Lower leg skin (tissue), 4 donors: Measurements from ENCODE around the gene ESYT2. TPM values are rescaled to one million over a fixed set of nuclear protein-coding genes. Genes with fewer than 3 reads are reported as not detected.
A peak's percentile ranks its signal among the peaks of the same experiment; 100 is the strongest.

Source experiments
- DNase-seq, 2 donors: peaks; one replicate each; pipeline ENCODE4 v3.0.0-alpha.2; 2019; ENCODE audit warnings: low spot score in 2 of 2
- H3K4me3 ChIP-seq: fragments of 200-600 bp; sonication (generic); 2 replicates; pipeline ENCODE4 v1.5.1; 2017; ENCODE audit warnings: mild to moderate bottlenecking, low read depth; ENCODE audit not compliant: poor library complexity, severe bottlenecking
- CTCF ChIP-seq, 3 donors: fragments of 450-650 bp; IDR thresholded peaks; one replicate each; pipeline ENCODE4 v1.5.1; 2016; ENCODE audit warnings: antibody characterized with exemption in 3 of 3, mild to moderate bottlenecking in 3 of 3, moderate library complexity in 2 of 3
- POLR2A ChIP-seq, 2 donors: fragments of 450-650 bp; IDR thresholded peaks; one replicate each; pipeline ENCODE4 v1.6.1; 2016 to 2017; ENCODE audit warnings: antibody characterized with exemption in 2 of 2, mild to moderate bottlenecking in 1 of 2, moderate library complexity in 1 of 2
- WGBS, 2 donors: methylation state at CpG; one replicate each; pipeline ENCODE4 v1.1.5; 2018; 5-methylcytosine and 5-hydroxymethylcytosine counted together
- intact Hi-C: fragments of 100-400 bp; cut with DNase I; formaldehyde crosslinking; loops from one replicate; pipeline ENCODE4 v1.15.0; 2023; ENCODE audit warnings: low total_unique reads
- total RNA-seq, 4 donors: library from RNA; depleted of rRNA; stranded (reverse); fragments of >200 nt; gene quantifications; one replicate each; pipeline ENCODE4 v1.1.0, GENCODE V29; 2016

The ESYT2 gene
- total RNA-seq, 4 donors from 2014 or later, result 75.5 to 101 (median 78.0) TPM

- WGBS, 2 donors, result 1 to 2% methylated on average over 14 of the region's 14 CpGs
- H3K4me3 ChIP-seq, result peak overlapping the region; percentile 62
- TF ChIP-seq CTCF (IDR thresholded peaks at IDR 0.05) (no peak), POLR2A (IDR thresholded peaks at IDR 0.05) (no peak)
- intact Hi-C loops, result no loop called here
- DNase-seq, result no peak
These were observed 958 bp upstream of the ESYT2 start for GRCh38 chr7:158830211-158830723.

GRCh38 chr7:158829021-158829341 lies 328 bp downstream of the ESYT2 start:
- WGBS, 2 donors, result 0% methylated on average over 18 of the region's 38 CpGs; no CpG with 5 or more reads in 1 of the 2 donors
- peak overlapping the region; percentile 90 for H3K4me3 ChIP-seq
- TF ChIP-seq CTCF (IDR thresholded peaks at IDR 0.05), result no peak
- no peak for TF ChIP-seq POLR2A (IDR thresholded peaks at IDR 0.05)
- DNase-seq, result no peak
- intact Hi-C loops, result no loop called here

- TF ChIP-seq POLR2A (IDR thresholded peaks at IDR 0.05), result no peak
- no peak for TF ChIP-seq CTCF (IDR thresholded peaks at IDR 0.05)
- peak; percentile 57 to 93 for DNase-seq
- H3K4me3 ChIP-seq, result peak overlapping the region; percentile 90
- 0 to 5% methylated on average over 27 to 81 of the region's 82 CpGs for WGBS, 2 donors
- intact Hi-C loops, result no loop called here
These were observed 932 bp downstream of the ESYT2 start for GRCh38 chr7:158828133-158829020.

- TF ChIP-seq CTCF (IDR thresholded peaks at IDR 0.05) (no peak), POLR2A (IDR thresholded peaks at IDR 0.05) (no peak)
- H3K4me3 ChIP-seq, result peak overlapping the region; percentile 90
- DNase-seq, result no peak
- intact Hi-C loops, result no loop called here
- WGBS, 2 donors, result 31 to 33% methylated on average over 13 of the region's 13 CpGs
These were observed 1.7 kb downstream of the ESYT2 start for GRCh38 chr7:158827411-158828132.

GRCh38 chr7:158825628-158826289 lies 3.5 kb downstream of the ESYT2 start:
- no peak for DNase-seq
- WGBS, 2 donors, result 86 to 87% methylated on average over 8 of the region's 8 CpGs
- no peak overlapping the region for H3K4me3 ChIP-seq
- TF ChIP-seq CTCF (IDR thresholded peaks at IDR 0.05) (no peak), POLR2A (IDR thresholded peaks at IDR 0.05) (no peak)
- intact Hi-C loops, result no loop called here
